ENCODE results near the gene ATP2B2.
A peak's percentile ranks its signal among the peaks of the same experiment; 100 is the strongest.

GRCh38 chr3:10459954-10460754, 45.2 kb downstream of the ATP2B2 start:
- TF ChIP-seq NANOG (IDR thresholded peaks at IDR 0.05; ENCODE audit: borderline replicate concordance) (no peak), CREB1 (CRISPR knock-in tag; IDR thresholded peaks at IDR 0.05; ENCODE audit: low read depth) (peak; percentile 76; the same call in 1 of the 2 replicates), POLR2AphosphoS5 (IDR thresholded peaks at IDR 0.05; ENCODE audit: low read depth) (peak; percentile 28; the same call in 1 of the 2 replicates), EZH2 (IDR thresholded peaks at IDR 0.05; ENCODE audit: low read depth, unreplicated experiment) (no peak), REST (IDR thresholded peaks at IDR 0.05; ENCODE audit: unreplicated experiment) (peak; percentile 96), JUNB (IDR thresholded peaks at IDR 0.05; ENCODE audit: unreplicated experiment) (no peak)
- TF ChIP-seq, protein P1, sequence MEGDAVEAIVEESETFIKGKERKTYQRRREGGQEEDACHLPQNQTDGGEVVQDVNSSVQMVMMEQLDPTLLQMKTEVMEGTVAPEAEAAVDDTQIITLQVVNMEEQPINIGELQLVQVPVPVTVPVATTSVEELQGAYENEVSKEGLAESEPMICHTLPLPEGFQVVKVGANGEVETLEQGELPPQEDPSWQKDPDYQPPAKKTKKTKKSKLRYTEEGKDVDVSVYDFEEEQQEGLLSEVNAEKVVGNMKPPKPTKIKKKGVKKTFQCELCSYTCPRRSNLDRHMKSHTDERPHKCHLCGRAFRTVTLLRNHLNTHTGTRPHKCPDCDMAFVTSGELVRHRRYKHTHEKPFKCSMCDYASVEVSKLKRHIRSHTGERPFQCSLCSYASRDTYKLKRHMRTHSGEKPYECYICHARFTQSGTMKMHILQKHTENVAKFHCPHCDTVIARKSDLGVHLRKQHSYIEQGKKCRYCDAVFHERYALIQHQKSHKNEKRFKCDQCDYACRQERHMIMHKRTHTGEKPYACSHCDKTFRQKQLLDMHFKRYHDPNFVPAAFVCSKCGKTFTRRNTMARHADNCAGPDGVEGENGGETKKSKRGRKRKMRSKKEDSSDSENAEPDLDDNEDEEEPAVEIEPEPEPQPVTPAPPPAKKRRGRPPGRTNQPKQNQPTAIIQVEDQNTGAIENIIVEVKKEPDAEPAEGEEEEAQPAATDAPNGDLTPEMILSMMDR (conservative IDR thresholded peaks at IDR 0.05; ENCODE audit: low read depth in 2 of 2) = no peak

All from GM23338 (cell line).